Smooth muscle cell (in vitro differentiated cells): ENCODE measurements around the gene PSKH1. TPM values are rescaled to one million over a fixed set of nuclear protein-coding genes. Genes with fewer than 3 reads are reported as not detected.

Source experiments
- DNase-seq: peaks from one replicate; lab custom pipeline; 2025; ENCODE audit not compliant: unreplicated experiment; lab: John Stamatoyannopoulos, UW
- H2AFZ ChIP-seq: fragments of 200-600 bp; sonication (generic); 2 replicates; pipeline ENCODE4 v1.6.0; 2016; ENCODE audit warnings: antibody characterized with exemption, low read depth, mild to moderate bottlenecking
- H3F3A ChIP-seq: fragments of 200-600 bp; sonication (generic); 2 replicates; pipeline ENCODE4 v1.6.0; 2017; ENCODE audit warnings: antibody characterized with exemption, low read depth
- H3K27ac ChIP-seq: fragments of 200-600 bp; sonication (generic); 2 replicates; pipeline ENCODE4 v1.5.1; 2016; ENCODE audit warnings: low read depth, mild to moderate bottlenecking
- H3K27me3 ChIP-seq: fragments of 200-600 bp; sonication (generic); 2 replicates; pipeline ENCODE4 v1.6.1; 2016; ENCODE audit warnings: low read depth, mild to moderate bottlenecking
- H3K36me3 ChIP-seq: fragments of 200-600 bp; sonication (generic); 2 replicates; pipeline ENCODE4 v1.5.1; 2016; ENCODE audit warnings: low read depth
- H3K4me1 ChIP-seq: fragments of 200-600 bp; sonication (generic); 2 replicates; pipeline ENCODE4 v1.5.1; 2016; ENCODE audit warnings: low read depth
- H3K4me2 ChIP-seq: fragments of 200-600 bp; sonication (generic); 2 replicates; pipeline ENCODE4 v1.6.0; 2016; ENCODE audit warnings: mild to moderate bottlenecking
- H3K4me3 ChIP-seq: fragments of 200-600 bp; sonication (generic); 2 replicates; pipeline ENCODE4 v1.5.1; 2016; ENCODE audit warnings: mild to moderate bottlenecking
- H3K79me2 ChIP-seq: fragments of 200-600 bp; sonication (generic); 2 replicates; pipeline ENCODE4 v1.6.0; 2016; ENCODE audit warnings: low read depth, mild to moderate bottlenecking
- H3K9ac ChIP-seq: fragments of 200-600 bp; sonication (generic); 2 replicates; pipeline ENCODE4 v1.6.0; 2016; ENCODE audit warnings: low read depth
- H3K9me3 ChIP-seq: fragments of 200-600 bp; sonication (generic); replicated peaks from 2 replicates; pipeline ENCODE4 v1.5.1; 2016; ENCODE audit warnings: low read depth
- H4K20me1 ChIP-seq: fragments of 200-600 bp; sonication (generic); 2 replicates; pipeline ENCODE4 v1.6.0; 2016; ENCODE audit warnings: low read depth
- WGBS: methylation state at CpG from one replicate; pipeline ENCODE4 v1.1.7; 2016; ENCODE audit warnings: low lambda C conversion rate; 5-methylcytosine and 5-hydroxymethylcytosine counted together
- polyA plus RNA-seq: library from polyadenylated mRNA; unstranded; fragments of >200 nt; fragmentation: Nextera tagmentation; extraction: Ambion mirVana; gene quantifications from 2 replicates; pipeline ENCODE4 v1.2.1, GENCODE V29; 2016
- total RNA-seq: library from RNA; depleted of rRNA; stranded (reverse); fragments of >200 nt; gene quantifications from 2 replicates; pipeline ENCODE4 v1.2.3, GENCODE V29; 2014
- TF ChIP-seq, protein P1 (sequence below): fragments of 200-600 bp; sonication (generic); IDR thresholded peaks from 2 replicates; pipeline ENCODE4 v1.5.1; 2017; ENCODE audit warnings: borderline replicate concordance, mild to moderate bottlenecking, antibody characterized with exemption; ENCODE audit not compliant: insufficient read depth, poor library complexity, severe bottlenecking

Gene PSKH1
- total and polyA plus RNA-seq, 2 experiments from 2014 or later, result 15.3 to 36.0 TPM

DNA sequence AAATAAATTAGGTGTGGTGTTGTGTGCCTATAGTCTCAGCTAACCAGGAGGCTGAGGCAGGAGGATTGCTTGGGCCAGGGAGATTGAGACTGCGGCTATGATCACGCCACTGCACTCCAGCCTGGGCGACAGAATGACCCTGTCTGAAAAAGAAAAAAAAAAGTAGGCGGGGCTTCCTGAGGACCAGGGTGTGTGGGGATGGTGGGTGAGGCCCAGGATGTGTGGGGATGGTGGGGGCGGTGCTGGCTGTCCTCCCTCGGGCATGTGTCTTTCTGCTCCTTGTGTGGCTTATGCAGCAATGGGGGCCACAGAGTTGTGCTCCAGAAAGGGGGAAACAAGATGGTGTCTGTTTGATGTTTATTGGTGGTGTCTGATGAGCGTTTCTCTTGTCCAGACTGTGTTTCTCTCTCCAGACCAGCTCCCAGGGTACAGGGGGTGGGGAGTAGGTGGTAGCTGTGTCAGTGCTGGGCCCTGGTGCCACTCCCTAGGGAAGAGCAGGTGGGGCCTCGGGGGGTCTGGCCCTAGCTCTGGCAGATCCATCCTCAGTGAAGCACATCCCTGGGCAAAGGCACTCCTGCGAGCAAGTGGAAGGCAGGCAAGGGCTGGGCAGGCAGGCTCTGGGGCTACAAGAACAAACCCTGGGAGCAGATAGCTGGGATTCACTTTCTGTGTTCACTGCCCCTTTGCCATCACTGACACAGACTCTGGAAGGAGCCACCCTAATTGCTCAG, 48.6 kb downstream of the PSKH1 start:
- Histone ChIP-seq H3K36me3 (no peaks in the 10 kb centered on the region), H3K9me3 (no peaks in the 10 kb centered on the region), H3K9ac (no peak overlapping the region), H4K20me1 (peaks cover 77% of the 10 kb centered on the region), H3F3A (peaks cover 20% of the 10 kb centered on the region), H3K79me2 (no peaks in the 10 kb centered on the region), H3K27me3 (no peaks in the 10 kb centered on the region), H2AFZ (no peak overlapping the region), H3K27ac (no peak overlapping the region), H3K4me1 (peaks cover 4% of the 10 kb centered on the region), H3K4me3 (no peak overlapping the region), H3K4me2 (no peak overlapping the region)
- WGBS, result 93% methylated on average over 9 of the region's 9 CpGs
- DNase-seq, result no peak
- TF ChIP-seq, protein P1, sequence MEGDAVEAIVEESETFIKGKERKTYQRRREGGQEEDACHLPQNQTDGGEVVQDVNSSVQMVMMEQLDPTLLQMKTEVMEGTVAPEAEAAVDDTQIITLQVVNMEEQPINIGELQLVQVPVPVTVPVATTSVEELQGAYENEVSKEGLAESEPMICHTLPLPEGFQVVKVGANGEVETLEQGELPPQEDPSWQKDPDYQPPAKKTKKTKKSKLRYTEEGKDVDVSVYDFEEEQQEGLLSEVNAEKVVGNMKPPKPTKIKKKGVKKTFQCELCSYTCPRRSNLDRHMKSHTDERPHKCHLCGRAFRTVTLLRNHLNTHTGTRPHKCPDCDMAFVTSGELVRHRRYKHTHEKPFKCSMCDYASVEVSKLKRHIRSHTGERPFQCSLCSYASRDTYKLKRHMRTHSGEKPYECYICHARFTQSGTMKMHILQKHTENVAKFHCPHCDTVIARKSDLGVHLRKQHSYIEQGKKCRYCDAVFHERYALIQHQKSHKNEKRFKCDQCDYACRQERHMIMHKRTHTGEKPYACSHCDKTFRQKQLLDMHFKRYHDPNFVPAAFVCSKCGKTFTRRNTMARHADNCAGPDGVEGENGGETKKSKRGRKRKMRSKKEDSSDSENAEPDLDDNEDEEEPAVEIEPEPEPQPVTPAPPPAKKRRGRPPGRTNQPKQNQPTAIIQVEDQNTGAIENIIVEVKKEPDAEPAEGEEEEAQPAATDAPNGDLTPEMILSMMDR, result no peak

DNA sequence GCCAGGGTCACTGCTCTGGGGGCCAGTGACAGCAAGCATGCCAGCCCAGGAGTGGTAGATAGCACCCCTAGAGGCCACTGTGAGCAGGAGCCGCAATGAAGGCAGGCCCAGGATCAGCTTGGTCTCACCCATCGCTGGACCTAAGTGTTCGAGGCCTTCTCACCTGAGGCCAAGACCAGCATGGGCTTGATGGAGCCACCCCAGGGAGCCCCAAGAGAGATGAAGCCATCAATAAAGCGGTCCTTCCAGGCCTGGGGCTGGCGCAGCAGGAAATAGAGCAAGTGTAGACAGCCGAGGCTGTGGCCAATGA, 49.1 kb downstream of the PSKH1 start:
- TF ChIP-seq, protein P1, result peak; percentile 46
- Histone ChIP-seq H3K4me1 (peaks cover under 1% of the 10 kb centered on the region), H3K27me3 (no peaks in the 10 kb centered on the region), H3F3A (peaks cover 20% of the 10 kb centered on the region), H3K27ac (no peak overlapping the region), H3K4me2 (no peak overlapping the region), H3K9ac (no peak overlapping the region), H4K20me1 (peaks cover 83% of the 10 kb centered on the region), H2AFZ (no peak overlapping the region), H3K36me3 (no peaks in the 10 kb centered on the region), H3K79me2 (no peaks in the 10 kb centered on the region), H3K4me3 (no peak overlapping the region), H3K9me3 (no peaks in the 10 kb centered on the region)
- WGBS, result 86% methylated on average over 6 of the region's 6 CpGs
- DNase-seq, result no peak

DNA sequence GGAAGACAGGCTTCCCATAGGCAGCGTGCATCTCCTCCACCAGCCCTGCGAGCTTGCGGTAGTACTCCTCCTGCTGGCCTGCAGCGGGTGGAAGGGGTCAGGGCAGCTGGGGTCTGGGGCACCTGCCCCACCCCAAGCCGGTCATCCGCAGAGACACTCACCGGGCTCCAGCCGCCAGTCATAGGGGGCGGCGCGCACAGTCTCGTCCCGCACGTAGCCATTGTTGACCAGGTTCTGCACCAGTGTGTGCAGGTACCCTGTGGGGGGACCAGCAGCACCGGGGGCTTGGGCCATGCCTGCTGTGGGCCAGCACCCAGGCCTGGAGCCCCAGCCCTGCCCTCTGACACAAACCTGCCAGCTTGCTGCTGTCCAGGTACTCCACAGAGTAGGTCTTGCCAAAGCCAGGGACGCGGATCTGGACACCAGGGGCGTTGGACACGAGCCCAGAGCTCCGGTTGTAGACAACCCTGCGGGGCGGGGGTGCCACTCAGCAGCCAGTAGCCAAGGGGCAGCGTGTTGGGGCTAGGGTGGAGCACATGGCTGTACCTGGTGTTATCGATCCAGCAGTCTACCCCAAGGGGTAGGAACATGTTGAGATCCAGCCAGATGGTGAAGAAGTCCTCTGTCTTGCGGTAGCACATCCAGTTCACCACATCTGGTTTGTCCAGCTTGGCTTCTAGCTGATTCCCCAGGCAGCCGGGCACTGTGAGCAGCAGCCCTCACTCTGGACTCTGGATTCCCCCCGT, 49.6 kb downstream of the PSKH1 start:
- H3K9me3 ChIP-seq, result no peaks in the 10 kb centered on the region
- no peaks in the 10 kb centered on the region for H3K27me3 ChIP-seq
- no peak overlapping the region for H3K27ac ChIP-seq
- H3K79me2 ChIP-seq, result no peaks in the 10 kb centered on the region
- H3K4me3 ChIP-seq, result no peak overlapping the region
- WGBS, result 95% methylated on average over 24 of the region's 27 CpGs
- H4K20me1 ChIP-seq, result peaks cover 88% of the 10 kb centered on the region
- TF ChIP-seq, protein P1, result no peak
- peaks cover 20% of the 10 kb centered on the region for H3F3A ChIP-seq
- H3K4me1 ChIP-seq, result no peaks in the 10 kb centered on the region
- no peaks in the 10 kb centered on the region for H3K36me3 ChIP-seq
- DNase-seq, result no peak
- no peak overlapping the region for H3K4me2 ChIP-seq
- no peak overlapping the region for H2AFZ ChIP-seq
- H3K9ac ChIP-seq, result no peak overlapping the region
